HG03469 (cell line): ENCODE measurements around the gene TNS3.
"Not testable (repeated sequence)": the region's sequence is repeated elsewhere in the genome, so short reads cannot be mapped to it uniquely, and the experiment has no call there.

ENCODE experiments used
- ATAC-seq: cut with Tn5 transposase; IDR thresholded peaks from one replicate; pipeline ENCODE4 v1.9.1; 2021; ENCODE audit warnings: mild to moderate bottlenecking, moderate library complexity, moderate number of reproducible peaks; ENCODE audit not compliant: unreplicated experiment

Gene TNS3

DNA sequence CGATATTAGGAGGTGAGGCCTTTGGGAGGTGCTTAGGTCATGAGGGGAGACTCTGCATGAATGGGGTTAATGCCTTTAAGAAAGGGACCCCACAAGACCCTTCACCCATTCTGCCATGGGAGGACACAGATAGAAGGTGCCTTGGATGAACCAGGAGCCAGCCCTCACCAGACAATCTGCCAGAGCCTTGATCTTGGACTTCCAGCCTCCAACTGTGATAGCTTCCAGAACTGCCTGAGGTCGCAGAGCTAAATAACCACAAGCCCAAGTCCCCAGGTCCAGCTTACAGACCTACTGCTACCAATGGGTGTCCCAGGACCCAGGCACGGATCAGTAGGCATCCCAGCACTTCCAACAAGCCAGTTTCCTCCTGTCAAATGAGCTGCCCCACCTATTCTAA is 37.5 kb downstream of the TNS3 start:
- ATAC-seq: no peak

DNA sequence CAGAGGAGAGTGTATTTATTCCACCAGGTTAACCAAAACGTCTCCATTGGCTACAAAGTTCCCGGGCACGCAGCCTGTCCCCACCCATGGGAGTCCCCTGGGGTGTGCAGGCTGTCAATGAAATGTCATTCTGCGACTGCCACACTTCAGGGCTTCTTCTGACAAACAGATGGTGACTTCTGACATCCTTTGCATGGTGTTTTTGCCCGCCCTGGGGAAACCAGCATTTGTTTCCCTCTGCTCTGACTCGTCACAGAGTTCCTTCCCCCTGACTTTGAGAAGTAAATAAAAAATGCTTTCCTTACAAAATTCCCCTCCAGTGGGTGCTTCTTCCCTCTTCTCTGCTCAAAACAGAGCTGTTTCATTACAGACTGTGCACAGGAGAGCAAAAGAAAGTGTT is 38.2 kb downstream of the TNS3 start:
- ATAC-seq: no peak

DNA sequence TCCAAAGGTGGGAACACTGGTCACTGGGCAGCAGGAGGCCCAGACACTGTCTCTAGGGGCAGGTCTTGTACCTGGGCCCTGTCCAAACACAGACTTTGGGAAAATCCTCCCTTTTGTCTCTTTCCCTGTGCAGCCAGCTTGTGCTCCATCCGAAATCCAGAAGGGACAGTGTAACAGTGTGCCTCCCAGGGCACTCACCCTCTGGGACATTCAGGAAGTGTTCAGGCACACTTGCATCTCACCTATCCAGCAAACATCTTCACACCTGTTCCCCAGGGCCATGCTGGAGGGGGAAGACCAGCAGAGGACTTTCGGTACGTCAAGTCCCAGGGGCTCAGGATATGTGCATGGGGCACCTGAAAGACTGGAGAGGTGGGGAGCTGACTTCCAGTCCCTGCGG is 38.9 kb downstream of the TNS3 start:
- no peak for ATAC-seq

DNA sequence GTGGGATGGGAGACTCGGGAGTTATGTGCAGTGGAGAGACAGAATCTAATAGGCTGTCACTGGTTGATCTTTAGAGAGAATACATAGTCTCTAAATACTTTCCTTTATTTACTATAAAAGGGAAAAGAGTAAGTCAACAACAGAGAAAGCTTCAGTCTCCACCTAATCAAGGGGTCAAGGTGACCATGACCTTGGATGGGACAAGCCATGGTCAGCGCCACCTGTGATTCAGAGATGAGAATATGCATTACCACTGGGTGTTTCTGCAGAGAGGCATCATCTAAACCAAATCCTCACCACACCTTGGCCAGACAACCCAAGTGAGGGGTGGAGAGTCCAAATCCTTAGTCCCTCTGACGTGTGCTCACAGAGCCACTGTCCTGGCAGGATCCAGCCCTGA is 39.9 kb downstream of the TNS3 start:
- ATAC-seq: no peak

DNA sequence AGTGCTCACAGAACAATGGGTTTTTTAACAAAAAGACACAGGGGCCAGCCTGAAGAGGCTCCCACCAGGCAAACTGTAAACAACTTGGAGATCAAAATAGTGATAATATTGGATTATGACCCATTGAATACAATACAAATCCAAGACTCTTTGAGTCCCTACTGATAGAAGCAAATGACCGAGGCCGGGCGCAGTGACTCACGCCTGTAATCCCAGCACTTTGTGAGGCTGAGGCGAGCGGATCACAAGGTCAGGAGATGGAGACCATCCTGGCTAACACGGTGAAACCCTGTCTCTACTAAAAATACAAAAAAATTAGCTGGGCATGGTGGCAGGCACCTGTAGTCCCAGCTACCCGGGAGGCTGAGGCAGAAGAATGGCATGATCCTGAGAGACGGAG is 40.4 kb downstream of the TNS3 start:
- not testable (repeated sequence) for ATAC-seq

DNA sequence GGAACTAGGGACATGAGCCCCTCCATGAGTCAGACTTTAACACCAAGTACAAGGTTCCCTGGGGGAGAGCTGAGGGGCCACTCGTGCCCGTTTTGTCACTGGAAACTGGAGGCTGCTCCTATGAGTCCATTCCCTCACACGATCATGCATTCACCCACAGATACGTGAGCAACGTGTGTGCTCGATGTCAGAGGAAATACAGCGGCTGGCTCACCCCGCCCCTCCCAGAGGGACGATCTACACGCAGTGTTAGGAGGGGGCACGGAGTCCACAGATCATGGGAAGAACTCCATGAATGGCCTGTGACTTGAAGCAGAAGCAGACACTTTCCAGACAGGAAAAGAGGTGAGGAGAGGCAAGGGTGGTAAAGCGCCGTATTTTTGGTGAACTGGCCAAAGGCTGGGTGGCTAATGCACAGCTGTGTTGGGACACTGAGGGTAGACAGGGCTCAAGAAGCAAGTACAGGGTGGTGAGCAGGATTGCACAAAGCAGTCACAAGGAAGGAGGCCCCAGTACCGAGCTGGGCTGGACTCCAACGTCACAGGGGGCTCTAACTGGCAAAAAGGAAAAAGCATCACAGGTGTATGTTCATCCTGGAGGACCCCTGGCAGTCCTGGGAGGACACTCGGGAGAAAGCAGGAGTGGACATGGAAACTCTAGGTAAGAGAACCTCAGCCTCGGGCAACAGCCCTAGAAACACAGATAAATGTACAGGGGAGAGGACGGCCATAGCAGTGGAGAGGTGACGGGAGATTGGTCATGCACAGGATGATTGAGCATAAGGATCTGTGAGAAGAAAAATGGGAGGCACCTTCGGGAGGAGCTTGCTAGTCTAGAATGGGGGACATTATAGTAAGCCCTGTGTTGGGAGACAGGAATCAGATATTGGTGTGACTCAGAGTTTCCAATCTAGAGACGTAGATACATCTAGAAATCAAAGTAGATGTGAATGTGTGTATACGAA is 41.2 kb downstream of the TNS3 start:
- no peak for ATAC-seq

DNA sequence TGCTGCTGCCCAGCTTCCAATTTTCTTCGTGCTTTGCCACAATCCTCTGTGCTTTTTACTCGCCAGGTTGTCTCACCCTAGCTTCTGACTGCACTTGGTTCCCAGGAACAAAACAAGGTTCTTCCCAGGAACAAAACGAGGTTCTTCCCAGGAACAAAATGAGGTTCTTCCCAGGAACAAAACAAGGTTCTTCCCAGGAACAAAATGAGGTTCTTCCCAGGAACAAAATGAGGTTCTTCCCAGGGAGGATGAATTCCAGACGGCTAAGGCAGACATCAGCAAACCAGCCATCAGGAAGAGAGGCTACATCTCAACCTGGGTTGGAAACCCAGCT is 41.9 kb downstream of the TNS3 start:
- ATAC-seq: no peak

DNA sequence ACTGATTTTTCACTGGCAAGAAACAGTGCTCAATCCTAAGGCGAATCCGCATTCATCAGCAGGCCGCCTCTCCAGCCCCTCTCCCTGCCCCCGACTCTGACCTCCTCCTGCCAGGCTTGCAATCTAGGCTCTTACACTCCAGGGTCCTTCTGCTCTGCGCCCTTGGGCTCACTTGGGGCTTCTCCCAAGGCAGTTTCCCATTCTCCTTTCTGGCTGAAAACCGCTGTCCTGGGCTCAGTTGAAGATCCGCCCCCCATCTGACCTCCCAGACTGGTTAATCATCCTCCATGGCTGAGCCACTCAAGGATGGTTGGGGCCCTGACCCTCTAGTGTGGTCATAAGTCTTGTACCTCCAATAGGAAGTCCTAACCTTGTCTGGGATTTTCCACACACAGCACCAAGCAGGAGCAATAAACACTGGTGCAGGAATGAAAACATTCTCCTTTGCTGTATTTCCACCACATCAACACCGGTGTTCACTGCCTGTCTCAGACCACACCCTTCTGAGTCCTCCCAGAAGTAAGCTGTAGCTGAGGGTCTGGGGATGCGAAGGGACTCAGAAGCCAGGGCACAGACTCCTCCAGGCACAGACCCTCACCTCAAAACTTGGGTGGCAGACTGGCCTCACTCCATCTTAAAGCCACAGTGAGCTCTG is 42.4 kb downstream of the TNS3 start:
- no peak for ATAC-seq

DNA sequence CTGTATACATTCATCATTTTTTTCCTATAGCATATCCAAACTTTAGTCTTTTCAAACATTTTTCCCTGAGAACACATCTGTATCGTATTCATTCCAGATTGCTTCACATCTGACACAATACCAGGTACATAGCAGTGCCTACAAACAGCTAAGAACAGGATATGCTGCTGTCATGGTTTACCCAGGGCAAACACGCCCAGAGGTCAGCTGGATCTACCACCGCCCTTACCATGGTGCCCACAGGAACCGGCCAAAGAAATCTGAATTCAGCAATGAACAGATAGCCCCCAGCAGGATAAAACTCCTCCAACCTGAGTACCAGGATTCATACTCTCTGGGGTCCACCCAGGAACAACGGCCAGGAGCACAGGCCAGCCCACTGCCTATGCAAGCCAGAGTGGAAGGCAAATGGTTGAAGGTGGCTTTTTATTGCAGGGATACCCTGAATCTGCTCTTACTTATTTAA is 43.0 kb downstream of the TNS3 start:
- no peak for ATAC-seq

DNA sequence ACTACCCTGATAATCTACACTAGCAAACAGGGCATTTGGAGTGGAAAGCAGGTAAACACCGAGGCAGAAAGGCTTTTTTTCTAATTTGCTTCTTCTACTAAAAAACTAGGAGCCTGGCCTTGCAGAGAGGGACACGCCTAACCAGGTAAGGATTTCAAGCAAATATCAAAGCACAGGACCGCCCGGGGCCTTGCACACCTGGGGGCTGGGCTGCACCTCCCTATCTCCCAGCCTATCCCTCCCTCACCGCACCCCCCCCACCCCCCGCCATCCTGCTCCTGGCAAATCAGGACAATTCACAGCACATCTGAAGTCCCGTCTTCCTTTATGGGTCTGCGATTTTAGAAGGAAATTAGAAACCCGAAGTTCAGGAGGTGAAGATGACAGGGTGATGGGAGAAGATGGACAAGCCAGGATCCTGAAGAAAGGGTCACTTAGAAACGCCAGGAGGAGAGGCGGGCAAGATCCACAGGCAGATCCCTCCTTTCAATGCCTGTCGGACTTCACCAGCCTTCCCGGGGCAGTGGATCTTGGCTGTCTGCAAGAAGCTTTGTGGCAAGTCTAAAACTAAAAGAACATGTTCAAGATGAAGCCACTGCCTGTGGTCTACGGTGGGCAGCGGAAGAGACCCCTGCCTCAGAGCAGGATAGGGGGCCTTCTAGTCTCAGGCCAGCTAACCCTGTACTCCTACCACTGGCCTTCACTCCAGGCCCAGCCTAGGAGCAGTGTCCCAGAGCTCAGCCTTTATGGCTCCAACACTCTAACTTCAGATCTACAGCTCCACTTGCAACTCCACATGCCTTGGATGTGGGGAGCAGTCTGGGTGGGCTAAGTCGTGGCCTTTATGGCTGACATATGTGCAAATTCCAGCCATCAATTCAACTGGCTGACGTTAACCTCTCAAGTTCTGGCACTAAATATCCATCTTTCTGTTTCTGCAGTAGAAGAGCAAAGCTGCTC is 43.9 kb downstream of the TNS3 start:
- no peak for ATAC-seq

DNA sequence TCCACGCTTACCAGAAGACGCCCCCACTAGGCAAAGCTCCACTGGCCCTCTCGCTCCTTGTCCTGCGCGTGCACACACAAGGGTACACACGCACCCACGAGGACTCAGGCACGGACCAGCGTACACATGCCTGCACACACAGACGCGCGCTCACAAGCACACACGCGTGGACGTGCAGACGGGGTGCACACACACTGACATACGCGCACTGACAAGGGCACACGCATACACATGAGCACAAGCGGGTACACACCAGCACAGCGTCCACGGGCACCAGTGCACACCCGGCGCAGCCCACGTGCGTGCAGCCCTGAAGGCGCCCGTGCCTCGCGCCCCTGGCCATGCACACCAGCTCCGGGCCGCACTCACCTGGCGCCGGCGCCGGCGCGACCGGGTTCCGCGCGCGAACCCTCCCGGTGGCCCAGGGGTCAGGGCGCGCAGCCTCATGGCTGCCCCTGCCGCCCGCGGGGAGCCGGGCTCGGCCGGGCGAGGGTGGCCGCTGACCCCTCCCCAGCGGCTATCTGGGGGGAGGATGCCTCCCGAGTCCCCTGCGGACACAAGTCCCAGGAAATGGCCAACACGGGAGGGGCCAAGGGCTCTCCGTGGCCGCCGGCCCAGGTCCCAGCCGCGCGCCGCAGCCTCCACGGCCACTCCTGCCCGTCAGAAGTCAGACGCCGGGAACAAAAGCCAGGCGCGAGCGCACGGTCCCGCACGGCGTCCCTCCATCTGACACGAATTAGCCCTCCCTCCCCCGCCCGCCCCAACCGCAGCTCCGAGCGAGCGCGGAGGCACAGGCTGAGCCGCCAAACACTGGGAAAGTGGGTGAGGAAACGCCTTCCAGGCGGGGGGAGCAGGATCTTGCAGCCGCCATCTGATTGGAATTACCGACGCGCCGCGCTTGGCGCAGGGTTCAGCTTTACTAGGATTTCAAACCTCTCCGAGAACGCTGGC is 45.0 kb downstream of the TNS3 start:
- no peak for ATAC-seq

DNA sequence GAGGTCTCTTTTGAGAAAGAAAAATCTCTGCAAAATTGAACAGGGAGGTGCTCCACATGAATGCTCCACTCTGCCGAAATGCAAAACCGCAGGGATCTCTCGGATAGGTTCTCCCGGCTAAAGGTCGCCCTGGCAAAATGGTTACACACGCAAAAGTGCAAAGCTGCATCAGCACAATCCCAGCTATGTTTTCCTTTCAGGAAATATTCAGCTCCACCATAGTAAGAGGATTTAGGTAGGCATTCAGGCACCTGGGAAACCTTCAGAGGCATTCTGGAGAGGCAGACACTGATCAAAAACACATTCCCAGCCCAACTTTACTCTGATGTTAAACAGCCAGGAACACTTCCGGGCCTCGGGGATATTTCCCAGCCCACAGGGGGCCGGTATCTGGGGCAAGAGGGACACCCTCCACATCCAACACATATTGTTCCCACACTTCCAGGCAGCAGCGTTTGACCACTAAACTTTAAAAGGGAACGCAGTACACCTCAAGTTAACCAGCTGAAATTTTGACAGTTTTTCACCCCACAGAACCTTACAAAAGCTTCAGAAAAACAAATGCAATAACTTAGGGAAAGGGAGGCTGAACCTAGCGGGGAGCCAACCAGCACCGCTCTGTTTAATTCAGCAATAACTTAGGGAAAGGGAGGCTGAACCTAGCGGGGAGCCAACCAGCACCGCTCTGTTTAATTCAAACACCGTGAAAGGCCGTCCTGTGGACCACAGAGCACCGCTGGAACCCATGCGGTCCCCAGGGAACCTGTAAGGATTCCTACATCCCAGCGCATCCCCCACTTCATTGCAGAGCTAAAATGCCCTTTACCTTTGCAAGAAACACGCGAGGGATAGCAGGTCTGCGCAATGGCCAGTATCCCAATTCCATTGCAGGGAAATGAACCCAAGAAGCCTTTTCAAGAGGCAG is 45.9 kb downstream of the TNS3 start:
- ATAC-seq: no peak

DNA sequence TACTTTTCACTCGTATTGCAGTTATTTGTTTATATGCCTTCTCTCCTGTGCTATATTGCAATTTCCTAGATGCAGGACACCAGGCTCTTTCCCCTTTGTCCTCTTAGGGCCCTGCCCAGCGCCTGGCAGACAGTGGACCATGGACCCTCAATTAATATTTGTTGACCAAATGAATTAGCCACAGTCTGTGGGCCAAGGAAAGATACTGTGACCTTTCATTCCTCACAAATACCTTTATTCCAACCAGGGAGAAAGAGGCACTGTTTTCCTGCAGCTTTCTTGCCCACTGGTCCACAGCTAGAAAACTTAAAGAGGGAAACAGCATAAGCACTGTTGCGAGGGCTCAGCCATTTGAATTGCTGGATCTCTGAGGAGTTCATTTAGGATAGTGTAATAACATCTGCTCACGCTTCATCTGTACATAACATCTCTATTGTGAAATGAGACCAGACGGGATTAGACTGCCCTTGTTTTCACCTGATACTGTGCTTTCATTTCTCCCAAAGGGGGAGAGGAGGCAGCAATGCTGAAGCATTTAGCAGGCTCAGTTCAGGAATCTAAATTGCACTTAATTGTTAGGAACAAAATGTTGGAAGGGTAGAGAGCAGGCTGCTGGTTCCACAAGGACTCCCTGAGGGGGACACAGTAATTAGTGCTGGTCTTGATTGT is 46.7 kb downstream of the TNS3 start:
- no peak for ATAC-seq

DNA sequence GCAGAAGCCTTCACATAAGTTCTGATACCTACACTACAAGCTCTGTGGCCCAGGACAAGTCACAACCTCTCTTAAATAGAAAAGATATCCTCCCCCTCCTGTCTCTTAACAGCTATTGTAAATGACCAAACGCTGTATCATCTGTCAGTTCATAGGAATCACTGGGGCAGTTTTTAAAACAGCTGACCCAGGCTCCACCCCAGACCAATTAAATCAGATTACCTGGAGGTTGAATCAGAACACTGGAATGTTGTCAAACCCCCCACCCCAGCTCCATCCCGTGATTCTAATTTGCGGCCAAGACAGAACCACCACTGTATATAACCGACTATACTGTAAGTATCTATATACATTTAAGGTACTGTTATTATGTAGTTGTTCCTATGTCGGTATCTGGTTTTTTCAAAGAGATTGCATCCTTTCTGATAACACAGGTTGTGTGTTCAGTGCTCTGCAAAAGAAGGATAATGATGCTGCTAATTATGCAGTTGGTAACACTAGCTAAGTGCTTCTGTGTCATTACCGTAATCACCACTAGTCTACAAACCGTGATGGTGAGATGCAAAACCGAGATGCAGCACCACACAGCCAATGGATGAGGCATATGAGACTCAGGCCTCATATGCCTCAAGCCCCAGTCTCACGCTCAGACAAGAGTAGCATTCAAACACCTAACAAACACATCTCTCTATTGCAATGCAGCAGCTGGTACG is 47.4 kb downstream of the TNS3 start:
- ATAC-seq: no peak

DNA sequence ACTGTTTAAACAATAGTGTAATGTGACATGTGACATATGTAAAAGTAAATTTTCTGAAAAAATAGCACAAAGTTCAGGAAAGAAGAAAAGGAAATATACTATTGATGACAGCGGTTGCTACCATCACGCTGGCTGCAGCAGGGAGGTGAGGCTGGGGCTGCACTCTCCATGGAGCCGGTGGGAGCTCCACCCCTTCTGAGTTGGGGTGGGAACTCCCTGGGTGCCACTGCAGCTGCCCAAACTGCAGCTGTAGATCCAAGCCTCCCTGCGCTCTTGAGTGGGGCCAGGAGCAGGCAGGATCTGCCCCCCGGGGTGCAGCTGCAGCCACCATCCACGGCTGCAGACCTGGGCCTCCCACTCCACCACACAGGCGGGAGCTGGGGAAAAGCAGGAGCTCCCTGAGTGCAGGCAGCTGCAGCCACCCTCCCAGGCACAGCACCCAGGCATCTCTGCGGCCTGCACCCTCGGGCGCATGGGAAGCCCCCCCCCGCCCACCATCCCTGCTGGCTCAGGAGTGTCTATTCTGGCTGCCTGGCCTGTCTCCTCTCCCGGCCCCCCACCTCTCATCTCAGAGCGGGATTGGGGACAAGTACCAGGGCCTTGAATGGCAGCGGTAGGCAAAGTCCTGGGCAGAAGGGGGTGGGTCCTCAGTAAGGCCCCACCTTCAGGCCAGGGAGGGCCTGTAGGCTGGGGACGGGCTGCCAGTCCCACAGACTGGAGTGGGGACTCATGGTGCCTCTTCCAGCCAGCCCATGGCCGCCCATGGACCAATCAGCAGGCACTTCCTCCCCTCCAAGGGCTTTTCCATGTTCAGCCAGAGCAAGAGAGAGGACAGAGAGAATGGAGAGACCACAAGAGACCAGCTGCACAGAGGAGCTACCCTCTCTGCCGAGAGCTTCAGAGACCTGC is 50.1 kb downstream of the TNS3 start:
- no peak for ATAC-seq

DNA sequence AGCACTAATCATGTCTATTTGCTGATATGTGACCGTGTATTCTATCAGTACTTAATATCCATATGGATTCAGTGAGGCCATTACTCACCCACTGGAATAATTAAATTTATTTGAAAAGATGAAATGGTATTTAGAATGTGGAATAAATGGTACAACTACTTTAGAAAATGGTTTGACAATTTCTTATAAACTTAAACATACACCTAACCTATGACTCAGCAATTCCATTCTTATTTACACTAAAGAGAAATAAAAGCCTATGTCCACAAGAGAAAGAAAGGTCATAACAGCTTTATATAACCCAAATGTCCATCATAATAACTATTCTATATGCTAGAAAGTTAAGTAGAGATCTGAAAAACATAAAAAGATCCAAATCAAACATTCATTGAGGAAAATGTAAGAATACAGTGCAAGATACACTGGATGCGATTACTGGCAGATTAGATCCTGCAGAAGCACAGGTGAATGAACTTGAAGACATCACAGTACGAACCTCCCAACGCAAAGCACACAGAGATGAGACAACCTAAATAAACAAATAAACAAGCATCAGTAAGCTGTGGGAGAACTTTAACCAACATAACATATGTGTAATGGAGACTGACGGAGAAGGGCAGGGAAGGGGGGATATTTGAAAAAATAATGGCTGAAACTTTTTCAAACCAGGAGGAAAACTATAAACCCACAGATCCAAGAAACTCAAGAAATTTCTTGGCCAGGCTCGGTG is 51.9 kb downstream of the TNS3 start:
- ATAC-seq: no peak
